Neural progenitor cell (in vitro differentiated cells): ENCODE results near the gene MLNR. TPM values are rescaled to one million over a fixed set of nuclear protein-coding genes. Genes with fewer than 3 reads are reported as not detected.

Experiments
- DNase-seq: peaks from one replicate; pipeline ENCODE4 v3.0.0-alpha.2; 2016; ENCODE audit warnings: low spot score
- H2AFZ ChIP-seq: fragments of 200-600 bp; sonication (generic); replicated peaks from 2 replicates; pipeline ENCODE4 v1.6.1; 2016; ENCODE audit warnings: antibody characterized with exemption
- H3F3A ChIP-seq: fragments of 200-600 bp; sonication (generic); 2 replicates; pipeline ENCODE4 v1.6.1; 2016; ENCODE audit warnings: antibody characterized with exemption, low read depth
- H3K27ac ChIP-seq: fragments of 200-600 bp; sonication (generic); 2 replicates; pipeline ENCODE4 v1.5.1; 2016; ENCODE audit warnings: mild to moderate bottlenecking
- H3K27me3 ChIP-seq: fragments of 200-600 bp; sonication (generic); 2 replicates; pipeline ENCODE4 v1.6.1; 2016; ENCODE audit warnings: mild to moderate bottlenecking, moderate library complexity
- H3K36me3 ChIP-seq: fragments of 200-600 bp; sonication (generic); 2 replicates; pipeline ENCODE4 v1.5.1; 2016
- H3K4me1 ChIP-seq: fragments of 200-600 bp; sonication (generic); 2 replicates; pipeline ENCODE4 v1.6.1; 2016; ENCODE audit warnings: mixed run types
- H3K4me2 ChIP-seq: fragments of 200-600 bp; sonication (generic); 2 replicates; pipeline ENCODE4 v1.6.1; 2016
- H3K4me3 ChIP-seq: fragments of 200-600 bp; sonication (generic); 2 replicates; pipeline ENCODE4 v1.5.1; 2016
- H3K79me2 ChIP-seq: fragments of 200-600 bp; sonication (generic); 2 replicates; pipeline ENCODE4 v1.6.1; 2016; ENCODE audit warnings: low read depth
- H3K9ac ChIP-seq: fragments of 200-600 bp; sonication (generic); 2 replicates; pipeline ENCODE4 v1.6.1; 2016
- H3K9me3 ChIP-seq: fragments of 200-600 bp; sonication (generic); 2 replicates; pipeline ENCODE4 v1.5.1; 2016; ENCODE audit warnings: low read depth
- H4K20me1 ChIP-seq: fragments of 200-600 bp; sonication (generic); 2 replicates; pipeline ENCODE4 v1.6.1; 2016; ENCODE audit warnings: low read depth
- H3K27ac Mint-ChIP-seq: 3 replicates; pipeline ENCODE4 v1.8.0; 2021; ENCODE audit warnings: mixed read lengths
- H3K27me3 Mint-ChIP-seq: 2 replicates; pipeline ENCODE4 v1.8.0; 2022; ENCODE audit warnings: low read depth, mild to moderate bottlenecking, inconsistent platforms, moderate library complexity, mixed read lengths; ENCODE audit not compliant: insufficient read depth
- H3K36me3 Mint-ChIP-seq: 3 replicates; pipeline ENCODE4 v1.8.0; 2021; ENCODE audit warnings: mixed read lengths
- H3K4me1 Mint-ChIP-seq: 3 replicates; pipeline ENCODE4 v1.8.0; 2021; ENCODE audit warnings: mixed read lengths
- H3K4me3 Mint-ChIP-seq: 3 replicates; pipeline ENCODE4 v1.8.0; 2021; ENCODE audit warnings: mild to moderate bottlenecking, moderate library complexity, mixed read lengths
- H3K9me3 Mint-ChIP-seq: 3 replicates; pipeline ENCODE4 v1.8.0; 2020; ENCODE audit warnings: mixed read lengths
- EZH2 ChIP-seq: fragments of 200-600 bp; sonication (generic); IDR thresholded peaks from 2 replicates; pipeline ENCODE4 v1.6.1; 2017; ENCODE audit warnings: antibody characterized with exemption, mild to moderate bottlenecking, moderate library complexity
- EZH2phosphoT487 ChIP-seq: fragments of 200-600 bp; sonication (generic); IDR thresholded peaks from 2 replicates; pipeline ENCODE4 v1.6.1; 2017; ENCODE audit warnings: antibody characterized with exemption
- total RNA-seq: library from RNA; depleted of rRNA; stranded (reverse); fragments of >200 nt; gene quantifications from 2 replicates; pipeline ENCODE4 v1.2.3, GENCODE V29; 2015; ENCODE audit warnings: low replicate concordance
- TF ChIP-seq, protein P1 (sequence below): fragments of 200-600 bp; sonication (generic); IDR thresholded peaks from 2 replicates; pipeline ENCODE4 v1.5.1; 2017; ENCODE audit warnings: antibody characterized with exemption, mild to moderate bottlenecking

Gene MLNR, protein sequence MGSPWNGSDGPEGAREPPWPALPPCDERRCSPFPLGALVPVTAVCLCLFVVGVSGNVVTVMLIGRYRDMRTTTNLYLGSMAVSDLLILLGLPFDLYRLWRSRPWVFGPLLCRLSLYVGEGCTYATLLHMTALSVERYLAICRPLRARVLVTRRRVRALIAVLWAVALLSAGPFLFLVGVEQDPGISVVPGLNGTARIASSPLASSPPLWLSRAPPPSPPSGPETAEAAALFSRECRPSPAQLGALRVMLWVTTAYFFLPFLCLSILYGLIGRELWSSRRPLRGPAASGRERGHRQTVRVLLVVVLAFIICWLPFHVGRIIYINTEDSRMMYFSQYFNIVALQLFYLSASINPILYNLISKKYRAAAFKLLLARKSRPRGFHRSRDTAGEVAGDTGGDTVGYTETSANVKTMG
- total RNA-seq, result not detected in 2 replicates

DNA sequence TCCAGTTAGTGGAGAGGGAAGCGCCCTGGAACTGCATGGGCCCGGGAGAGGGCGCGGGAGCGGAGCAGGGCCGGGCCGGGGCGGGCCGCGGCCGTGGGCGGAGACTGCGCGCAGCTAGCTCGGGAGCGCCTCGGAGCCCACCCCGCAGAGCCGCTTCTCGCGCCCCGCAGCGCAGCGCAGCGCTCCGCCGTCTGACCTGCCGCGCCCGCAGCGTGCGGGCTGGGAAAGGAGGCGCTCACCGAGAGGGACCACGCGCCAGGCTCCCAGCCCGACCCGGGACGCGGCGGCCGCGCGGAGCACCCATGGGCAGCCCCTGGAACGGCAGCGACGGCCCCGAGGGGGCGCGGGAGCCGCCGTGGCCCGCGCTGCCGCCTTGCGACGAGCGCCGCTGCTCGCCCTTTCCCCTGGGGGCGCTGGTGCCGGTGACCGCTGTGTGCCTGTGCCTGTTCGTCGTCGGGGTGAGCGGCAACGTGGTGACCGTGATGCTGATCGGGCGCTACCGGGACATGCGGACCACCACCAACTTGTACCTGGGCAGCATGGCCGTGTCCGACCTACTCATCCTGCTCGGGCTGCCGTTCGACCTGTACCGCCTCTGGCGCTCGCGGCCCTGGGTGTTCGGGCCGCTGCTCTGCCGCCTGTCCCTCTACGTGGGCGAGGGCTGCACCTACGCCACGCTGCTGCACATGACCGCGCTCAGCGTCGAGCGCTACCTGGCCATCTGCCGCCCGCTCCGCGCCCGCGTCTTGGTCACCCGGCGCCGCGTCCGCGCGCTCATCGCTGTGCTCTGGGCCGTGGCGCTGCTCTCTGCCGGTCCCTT, at the start of gene MLNR:
Gene MLNR, plus strand, starts transcription at position 303 of the 820 bp plus-strand sequence. Its CDS starts 0 bp downstream, at position 303.
- no peak within 1 kb of the TSS for H3K9ac ChIP-seq
- H3K27ac Mint-ChIP-seq, result no peak within 1 kb of the TSS
- peak within 1 kb of the TSS; percentile 94 for H2AFZ ChIP-seq
- TF ChIP-seq EZH2 (peak; percentile 98), EZH2phosphoT487 (peak; percentile 95)
- TF ChIP-seq, protein P1, sequence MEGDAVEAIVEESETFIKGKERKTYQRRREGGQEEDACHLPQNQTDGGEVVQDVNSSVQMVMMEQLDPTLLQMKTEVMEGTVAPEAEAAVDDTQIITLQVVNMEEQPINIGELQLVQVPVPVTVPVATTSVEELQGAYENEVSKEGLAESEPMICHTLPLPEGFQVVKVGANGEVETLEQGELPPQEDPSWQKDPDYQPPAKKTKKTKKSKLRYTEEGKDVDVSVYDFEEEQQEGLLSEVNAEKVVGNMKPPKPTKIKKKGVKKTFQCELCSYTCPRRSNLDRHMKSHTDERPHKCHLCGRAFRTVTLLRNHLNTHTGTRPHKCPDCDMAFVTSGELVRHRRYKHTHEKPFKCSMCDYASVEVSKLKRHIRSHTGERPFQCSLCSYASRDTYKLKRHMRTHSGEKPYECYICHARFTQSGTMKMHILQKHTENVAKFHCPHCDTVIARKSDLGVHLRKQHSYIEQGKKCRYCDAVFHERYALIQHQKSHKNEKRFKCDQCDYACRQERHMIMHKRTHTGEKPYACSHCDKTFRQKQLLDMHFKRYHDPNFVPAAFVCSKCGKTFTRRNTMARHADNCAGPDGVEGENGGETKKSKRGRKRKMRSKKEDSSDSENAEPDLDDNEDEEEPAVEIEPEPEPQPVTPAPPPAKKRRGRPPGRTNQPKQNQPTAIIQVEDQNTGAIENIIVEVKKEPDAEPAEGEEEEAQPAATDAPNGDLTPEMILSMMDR, result peak; percentile 51
- no peaks in the 10 kb centered on the region for H3K79me2 ChIP-seq
- H3K9me3 ChIP-seq, result no peaks in the 10 kb centered on the region
- no peaks in the 10 kb centered on the region for H3K36me3 ChIP-seq
- DNase-seq, result peak; percentile 76
- H4K20me1 ChIP-seq, result peaks cover 4% of the 10 kb centered on the region
- H3K4me3 ChIP-seq, result peak within 1 kb of the TSS; percentile 42
- H3F3A ChIP-seq, result peaks cover 17% of the 10 kb centered on the region
- no peak within 1 kb of the TSS for H3K27ac ChIP-seq
- peaks cover 1% of the 10 kb centered on the region for H3K36me3 Mint-ChIP-seq
- peaks cover 50% of the 10 kb centered on the region for H3K27me3 Mint-ChIP-seq
- H3K4me2 ChIP-seq, result peak within 1 kb of the TSS; percentile 70
- H3K9me3 Mint-ChIP-seq, result peaks cover 2% of the 10 kb centered on the region
- no peaks in the 10 kb centered on the region for H3K4me1 ChIP-seq
- peaks cover 93% of the 10 kb centered on the region for H3K27me3 ChIP-seq
- H3K4me3 Mint-ChIP-seq, result peak within 1 kb of the TSS; percentile 77
- peaks cover 16% of the 10 kb centered on the region for H3K4me1 Mint-ChIP-seq

DNA sequence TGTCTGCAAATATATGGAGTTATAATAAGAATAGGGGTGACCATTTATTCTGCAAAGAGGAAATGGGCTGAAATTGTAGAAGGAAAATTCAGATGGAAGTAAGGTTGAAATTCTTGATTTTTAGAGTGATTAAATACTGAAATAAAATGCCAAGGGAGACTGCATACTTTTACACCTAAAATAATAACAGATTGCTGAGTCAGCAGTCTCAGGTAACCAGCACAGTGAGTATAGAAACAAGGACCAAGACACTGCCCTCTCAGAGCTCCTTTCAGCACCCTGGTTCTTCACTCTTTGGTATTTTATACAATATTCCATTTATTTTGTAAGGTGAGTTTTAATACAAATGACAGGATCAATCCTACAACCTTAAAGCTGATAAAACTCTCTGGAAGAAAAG, 48.8 kb upstream of the MLNR start:
- Mint-ChIP-seq H3K4me1 (no peaks in the 10 kb centered on the region), H3K36me3 (peaks cover 26% of the 10 kb centered on the region), H3K27ac (no peak overlapping the region), H3K27me3 (no peaks in the 10 kb centered on the region), H3K9me3 (no peaks in the 10 kb centered on the region), H3K4me3 (no peak overlapping the region)
- no peak overlapping the region for H3K4me2 ChIP-seq
- no peaks in the 10 kb centered on the region for H3F3A ChIP-seq
- no peaks in the 10 kb centered on the region for H3K79me2 ChIP-seq
- no peak overlapping the region for H3K4me3 ChIP-seq
- H3K36me3 ChIP-seq, result no peaks in the 10 kb centered on the region
- H2AFZ ChIP-seq, result no peak overlapping the region
- H3K9me3 ChIP-seq, result no peaks in the 10 kb centered on the region
- no peaks in the 10 kb centered on the region for H3K4me1 ChIP-seq
- no peak overlapping the region for H3K9ac ChIP-seq
- H3K27me3 ChIP-seq, result no peaks in the 10 kb centered on the region
- TF ChIP-seq, protein P1, result no peak
- TF ChIP-seq EZH2 (no peak), EZH2phosphoT487 (no peak)
- no peak for DNase-seq
- H3K27ac ChIP-seq, result no peak overlapping the region
- H4K20me1 ChIP-seq, result no peaks in the 10 kb centered on the region

DNA sequence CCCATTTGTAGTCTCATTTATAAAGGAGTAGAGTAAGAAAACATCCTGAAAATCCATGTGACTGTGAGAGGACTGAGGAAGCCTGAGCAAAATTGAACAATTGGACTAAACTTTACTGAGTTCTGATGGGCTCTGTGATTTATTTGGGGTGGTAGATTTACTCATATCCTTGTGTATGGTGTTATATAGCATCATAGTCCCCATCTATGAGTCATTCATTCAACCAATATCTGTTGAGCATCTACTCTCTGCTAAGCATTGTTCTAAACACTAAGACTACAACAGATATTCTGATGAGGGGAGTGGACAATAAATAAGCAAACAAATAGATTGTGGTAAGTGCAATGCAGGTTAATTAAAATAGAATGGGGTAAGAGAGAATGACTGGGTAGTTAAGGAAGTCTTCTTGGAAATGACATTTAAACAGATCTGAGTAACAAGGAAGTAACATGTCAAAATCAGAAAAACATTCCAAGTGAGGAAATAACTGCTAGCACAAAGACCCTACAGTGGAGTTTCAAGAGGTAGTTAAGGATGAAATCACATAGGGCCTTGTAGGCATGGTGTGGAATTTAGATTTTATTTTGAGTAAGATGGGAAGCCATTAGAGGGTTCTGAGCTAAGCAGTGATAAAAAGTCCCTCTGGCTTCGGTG, 36.3 kb upstream of the MLNR start:
- no peaks in the 10 kb centered on the region for H3K27me3 ChIP-seq
- H3K9ac ChIP-seq, result no peak overlapping the region
- no peak overlapping the region for H2AFZ ChIP-seq
- Mint-ChIP-seq H3K27me3 (peaks cover 3% of the 10 kb centered on the region), H3K36me3 (peaks cover 33% of the 10 kb centered on the region), H3K9me3 (no peaks in the 10 kb centered on the region), H3K4me1 (no peaks in the 10 kb centered on the region), H3K4me3 (no peak overlapping the region), H3K27ac (no peak overlapping the region)
- no peaks in the 10 kb centered on the region for H3K9me3 ChIP-seq
- DNase-seq, result no peak
- H3K4me3 ChIP-seq, result no peak overlapping the region
- TF ChIP-seq EZH2phosphoT487 (no peak), EZH2 (no peak)
- TF ChIP-seq, protein P1, result no peak
- H3K4me2 ChIP-seq, result no peak overlapping the region
- H4K20me1 ChIP-seq, result peaks cover 12% of the 10 kb centered on the region
- H3K4me1 ChIP-seq, result peaks cover 13% of the 10 kb centered on the region
- peak overlapping the region; percentile 34 for H3K27ac ChIP-seq
- H3K79me2 ChIP-seq, result no peaks in the 10 kb centered on the region
- H3K36me3 ChIP-seq, result peaks cover 23% of the 10 kb centered on the region
- peaks cover 17% of the 10 kb centered on the region for H3F3A ChIP-seq
